ENCODE data around the gene AURKB.
"Not testable (repeated sequence)": the region's sequence is repeated elsewhere in the genome, so short reads cannot be mapped to it uniquely, and the experiment has no call there.

AURKB gene

GRCh38 chr17:8209907-8210760, at the start of gene AURKB:
Gene AURKB (minus strand): TSS chr17:8210575. CDS start chr17:8210224, 351 bp downstream.
- DNase-seq = peak; percentile 89

DNA sequence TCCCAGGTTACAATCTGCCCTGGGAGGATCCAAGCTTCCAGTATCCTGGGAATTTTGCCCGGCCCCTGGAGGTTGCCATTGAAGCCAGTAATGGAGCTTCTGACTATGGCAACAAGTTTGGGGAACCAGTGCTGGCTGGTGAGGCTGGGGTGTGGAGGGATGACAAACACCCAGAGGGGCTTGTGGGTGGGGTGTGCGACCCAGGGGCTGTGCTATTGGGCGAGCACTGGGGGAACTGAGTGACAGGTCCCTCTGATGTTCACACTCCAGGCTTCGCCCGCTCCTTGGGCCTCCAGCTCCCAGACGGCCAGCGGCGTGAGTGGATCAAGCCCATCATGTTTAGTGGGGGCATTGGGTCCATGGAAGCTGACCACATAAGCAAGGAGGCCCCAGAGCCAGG, 47.4 kb upstream of the AURKB start:
- DNase-seq = no peak

- no peak for DNase-seq
These were observed 46.3 kb upstream of the AURKB start for GRCh38 chr17:8256691-8257090.

DNA sequence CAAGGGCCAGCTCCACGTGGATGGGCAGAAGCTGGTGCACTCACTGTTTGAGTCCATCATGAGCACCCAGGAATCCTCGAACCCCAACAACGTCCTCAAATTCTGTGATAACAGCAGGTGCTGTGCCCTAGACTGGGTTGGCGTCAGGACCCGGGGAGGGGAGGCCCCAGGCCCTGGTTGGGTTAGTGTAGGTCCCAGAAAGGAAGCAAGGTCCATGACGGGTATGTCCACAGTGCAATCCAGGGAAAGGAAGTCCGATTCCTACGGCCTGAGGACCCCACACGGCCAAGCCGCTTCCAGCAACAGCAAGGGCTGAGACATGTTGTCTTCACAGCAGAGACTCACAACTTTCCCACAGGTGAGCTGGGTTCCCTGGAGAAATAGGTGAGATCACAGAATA, 45.9 kb upstream of the AURKB start:
- no peak for DNase-seq

GRCh38 chr17:8255499-8255898, 45.1 kb upstream of the AURKB start:
- DNase-seq = no peak

DNA sequence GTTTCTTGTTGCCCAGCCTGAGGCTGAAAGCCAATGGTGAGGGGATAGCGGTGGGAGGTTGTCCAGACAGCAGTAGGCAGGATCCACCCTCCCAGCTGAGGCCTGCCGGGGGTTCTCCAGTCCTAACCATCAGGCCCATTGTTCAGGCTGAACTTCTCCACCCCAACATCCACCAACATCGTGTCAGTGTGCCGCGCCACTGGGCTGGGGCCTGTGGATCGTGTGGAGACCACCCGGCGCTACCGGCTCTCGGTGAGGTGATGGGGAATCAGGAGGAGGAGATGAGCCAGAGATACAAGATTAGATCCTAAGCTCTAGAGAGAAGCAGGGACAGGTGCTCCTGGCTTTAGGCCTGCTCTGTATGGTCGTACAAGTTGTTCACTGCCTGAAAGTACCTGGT, 44.5 kb upstream of the AURKB start:
- DNase-seq = no peak

DNA sequence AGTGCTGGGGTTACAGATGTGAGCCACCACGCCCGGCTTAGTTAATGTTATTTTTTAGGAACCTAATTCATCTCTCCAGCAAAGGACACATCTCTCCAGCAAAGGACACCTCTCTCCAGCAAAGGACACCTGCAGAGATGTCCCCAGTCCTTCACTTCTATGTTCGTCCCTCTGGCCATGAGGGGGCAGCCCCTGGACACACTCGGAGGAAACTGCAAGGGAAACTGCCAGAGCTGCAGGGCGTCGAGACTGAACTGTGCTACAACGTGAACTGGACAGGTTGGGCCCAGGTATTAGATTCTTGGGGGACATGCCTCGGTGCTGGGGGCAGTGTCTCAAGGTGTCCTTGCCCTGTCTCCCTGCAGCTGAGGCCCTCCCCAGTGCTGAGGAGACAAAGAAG, 43.4 kb upstream of the AURKB start:
- no peak for DNase-seq

DNA sequence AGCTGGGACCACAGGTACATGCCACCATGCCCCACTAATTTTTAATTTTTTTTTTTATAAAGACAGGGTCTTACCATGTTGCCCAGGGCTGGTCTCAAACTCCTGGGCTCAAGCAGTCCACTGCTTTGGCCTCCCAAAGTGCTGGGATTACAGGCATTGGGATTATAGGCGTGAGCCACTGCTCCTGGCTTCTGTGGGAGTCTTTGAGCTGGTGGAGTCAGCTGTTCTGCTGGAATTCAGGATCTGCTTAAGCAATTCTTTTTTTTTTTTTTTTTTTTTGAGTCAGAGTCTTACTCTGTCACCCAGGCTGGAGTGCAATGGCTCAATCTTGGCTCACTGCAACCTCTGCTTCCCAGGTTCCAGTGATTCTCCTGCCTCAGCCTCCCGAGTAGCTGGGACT, 41.0 kb upstream of the AURKB start:
- DNase-seq = not testable (repeated sequence)

- DNase-seq = no peak
These were observed 39.5 kb upstream of the AURKB start for GRCh38 chr17:8249621-8250500.

- peak; percentile 98 for DNase-seq
These were observed 38.6 kb upstream of the AURKB start, which contains the start of gene PFAS for GRCh38 chr17:8248751-8249607. Gene PFAS (plus strand): TSS chr17:8249289. CDS start chr17:8253938, 4,649 bp downstream.

DNA sequence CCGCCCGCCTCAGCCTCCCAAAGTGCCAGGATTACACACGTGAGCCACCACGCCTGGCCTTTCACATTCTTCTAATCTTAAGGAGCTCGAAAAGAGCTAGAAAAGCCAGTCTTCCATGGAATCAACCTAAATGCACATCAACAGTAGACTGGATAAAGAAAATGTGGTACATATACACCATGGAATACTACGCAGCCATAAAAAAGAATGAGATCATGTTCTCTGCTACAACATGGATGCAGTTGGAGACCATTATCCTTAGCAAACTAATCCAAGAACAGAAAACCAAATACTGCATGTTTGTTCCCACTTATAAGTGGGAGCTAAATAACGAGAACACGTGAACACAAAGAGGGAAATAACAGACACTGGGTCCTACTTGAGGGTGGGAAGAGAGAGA, 34.4 kb upstream of the AURKB start:
- no peak for DNase-seq

DNA sequence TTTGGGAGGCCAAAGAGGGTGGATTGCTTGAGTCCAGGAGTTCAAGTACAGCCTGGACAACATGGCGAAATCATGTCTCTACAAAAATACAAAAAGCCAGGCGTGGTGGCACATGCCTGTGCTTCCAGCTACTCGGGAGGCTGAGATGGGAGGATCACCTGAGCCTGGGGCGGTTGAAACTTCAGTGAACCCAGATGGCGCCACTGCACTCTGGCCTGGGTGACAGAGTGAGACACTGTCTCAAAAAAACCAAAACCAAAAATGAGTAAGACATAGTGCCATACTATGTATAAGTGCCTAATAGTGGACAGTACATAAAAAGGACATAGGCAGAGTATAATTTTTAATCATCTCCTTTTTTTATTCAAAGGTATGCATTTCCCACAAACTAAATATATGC, 33.5 kb upstream of the AURKB start:
- DNase-seq = peak; percentile 7

DNA sequence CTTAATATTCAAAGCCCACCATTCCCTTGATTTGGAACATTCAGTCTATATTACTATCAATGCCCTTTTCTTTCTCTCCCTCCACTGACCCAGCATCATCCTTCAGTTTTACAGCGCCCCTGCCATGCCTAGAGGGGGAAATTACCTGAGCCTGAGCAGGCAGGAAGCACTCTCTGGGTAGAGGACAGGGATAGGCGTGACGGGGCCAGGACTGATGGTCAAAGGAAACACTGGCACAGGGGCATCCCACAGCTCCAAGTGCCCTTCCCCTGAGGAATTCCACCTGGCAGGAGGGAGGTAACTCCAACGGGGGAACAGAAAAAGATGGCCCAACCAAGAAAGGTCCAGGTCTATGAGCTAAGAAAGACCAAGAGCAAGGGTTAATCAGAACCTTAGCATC, 27.5 kb upstream of the AURKB start:
- no peak for DNase-seq

DNA sequence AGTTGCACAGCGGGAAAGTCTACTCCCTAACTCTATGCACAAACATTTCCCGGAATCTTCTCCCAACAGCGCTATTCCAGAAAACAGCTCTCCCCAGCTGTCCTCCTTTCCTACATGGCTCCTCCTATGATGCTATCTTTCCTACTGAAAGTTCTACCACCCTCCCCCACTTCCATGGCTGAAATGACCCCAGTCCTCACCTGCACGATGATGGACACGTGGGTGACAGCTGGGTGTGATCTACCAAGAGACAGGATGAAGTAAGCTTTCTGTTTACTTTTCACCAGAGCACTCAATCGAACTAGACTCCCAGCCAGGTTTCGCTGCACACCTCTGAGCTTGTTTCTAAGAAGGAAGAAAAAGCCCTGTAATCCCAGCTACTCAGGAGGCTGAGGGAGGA, 26.8 kb upstream of the AURKB start:
- no peak for DNase-seq

DNA sequence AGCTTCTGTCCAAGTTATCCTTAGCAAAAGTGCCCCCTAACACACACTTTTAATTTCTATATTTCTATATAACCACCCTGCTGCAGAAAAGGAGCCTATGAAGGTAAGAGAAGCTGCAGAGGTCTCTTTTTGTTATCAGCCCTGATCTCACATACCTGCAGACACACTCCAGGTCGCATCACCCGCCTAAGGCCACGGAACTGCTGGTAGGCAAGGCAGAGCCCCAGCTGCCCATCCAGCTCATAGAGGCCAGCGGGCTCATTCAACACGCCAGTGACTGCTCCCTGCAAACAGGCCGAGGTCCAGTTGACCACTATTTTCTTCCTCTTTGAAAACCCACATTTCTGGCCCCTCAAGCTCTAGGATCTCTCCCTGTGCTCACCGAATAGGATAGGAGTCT, 25.3 kb upstream of the AURKB start:
- DNase-seq = no peak

DNA sequence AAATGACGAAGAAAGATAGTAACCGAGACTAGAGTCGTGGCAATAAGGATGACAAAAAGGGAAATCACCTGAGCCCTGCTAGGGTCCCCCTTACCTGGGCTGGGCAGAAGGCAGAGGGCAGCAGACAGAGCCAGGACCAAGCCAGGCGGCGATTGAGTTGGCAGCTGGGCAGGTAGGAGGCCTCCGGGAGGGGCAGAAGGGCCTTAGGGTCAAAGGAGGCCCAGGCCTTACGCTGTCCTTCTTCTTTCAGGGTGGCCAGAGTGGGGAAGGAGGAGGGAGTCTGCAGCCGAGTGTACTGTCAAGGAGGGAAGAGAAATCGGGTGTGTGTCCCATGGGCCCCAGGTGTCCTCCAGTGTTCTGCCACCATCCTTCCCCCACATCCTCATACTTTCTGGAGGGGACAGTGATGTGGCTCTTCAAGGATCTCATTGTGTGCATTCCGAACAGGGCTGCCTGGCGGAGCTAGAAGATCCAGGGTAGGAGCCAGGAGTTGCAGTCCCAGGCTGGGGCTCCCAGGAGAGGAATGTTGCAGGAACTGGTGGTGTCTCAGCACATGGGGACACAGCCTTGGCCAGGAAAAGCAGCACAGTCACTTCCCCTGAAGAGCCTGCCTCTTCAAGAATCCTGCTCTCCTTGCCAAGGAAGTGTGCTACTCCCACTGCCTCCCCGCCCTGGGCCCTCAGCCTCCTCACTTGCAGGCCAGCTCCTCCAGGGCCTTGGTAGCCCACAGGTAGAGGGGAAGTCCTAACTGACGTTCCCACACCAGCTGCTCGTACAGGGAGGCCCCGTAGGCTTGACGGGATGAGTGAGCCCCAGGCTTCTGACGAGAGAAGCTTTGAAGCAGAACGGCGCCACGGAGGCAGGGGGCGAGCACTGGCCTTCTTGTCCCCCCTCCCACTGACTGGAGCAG, 24.2 kb upstream of the AURKB start:
- no peak for DNase-seq

GRCh38 chr17:8231701-8232100, 21.3 kb upstream of the AURKB start:
- no peak for DNase-seq

- no peak for DNase-seq
These were observed 16.8 kb upstream of the AURKB start for GRCh38 chr17:8227238-8227581.

GRCh38 chr17:8226536-8227237, 16.3 kb upstream of the AURKB start:
- DNase-seq = peak; percentile 14

DNA sequence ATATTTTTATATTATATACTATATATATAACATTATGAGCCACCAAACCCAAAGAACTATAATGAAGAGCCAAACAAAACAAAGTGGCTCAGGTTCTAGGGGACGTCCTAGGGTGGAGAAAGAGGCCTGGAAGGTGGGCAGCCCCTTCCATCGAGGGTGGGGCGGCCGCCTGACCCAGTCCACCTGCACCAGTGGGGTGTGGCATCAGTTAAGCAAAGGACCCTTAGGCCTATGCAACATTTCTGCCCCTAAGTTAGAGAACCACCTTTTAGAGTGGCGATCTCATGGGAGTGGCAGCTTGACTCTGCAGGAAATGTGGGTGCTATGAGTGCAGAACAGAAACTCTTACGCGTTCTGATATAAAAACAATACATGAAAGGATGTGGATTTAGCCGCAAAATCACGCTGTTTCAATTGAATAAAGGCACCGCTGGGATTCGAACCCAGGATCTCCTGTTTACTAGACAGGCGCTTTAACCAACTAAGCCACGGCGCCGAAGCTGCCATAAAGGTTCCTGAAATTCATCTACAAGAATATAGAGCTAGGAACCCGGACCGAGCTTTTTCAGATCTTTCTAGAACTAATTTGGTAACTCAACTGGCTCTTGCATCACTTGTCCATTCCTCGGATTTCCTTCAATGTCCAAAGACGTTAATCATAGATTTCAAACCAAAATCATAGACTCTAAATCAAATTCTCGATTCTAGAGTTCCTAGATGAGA, 15.6 kb upstream of the AURKB start:
- peak; percentile 61 for DNase-seq

Data from activated T-cell treated with anti-CD3 and anti-CD28 coated beads for 4 hours (primary cell).